Effector memory CD4-positive, alpha-beta T cell (primary cell): ENCODE data around the gene UBTD1.

ENCODE experiments used
- DNase-seq, 3 donors: peaks; one replicate each; pipeline ENCODE4 v3.0.0-alpha.2; 2020
- H3K27ac ChIP-seq: 2 replicates; pipeline ENCODE4 v1.7.0; 2013; ENCODE audit warnings: mild to moderate bottlenecking, low read length, moderate library complexity; ENCODE audit not compliant: insufficient read depth, poor library complexity, severe bottlenecking
- H3K27me3 ChIP-seq: replicated peaks from 2 replicates; pipeline ENCODE4 v1.7.0; 2013; ENCODE audit warnings: mild to moderate bottlenecking, low read length; ENCODE audit not compliant: insufficient read depth, control insufficient read depth, poor library complexity, severe bottlenecking
- H3K36me3 ChIP-seq: 2 replicates; pipeline ENCODE4 v1.7.0; 2013; ENCODE audit warnings: mild to moderate bottlenecking, low read length, moderate library complexity; ENCODE audit not compliant: control insufficient read depth, insufficient read depth
- H3K4me1 ChIP-seq: 2 replicates; pipeline ENCODE4 v1.7.0; 2013; ENCODE audit warnings: low read length, mild to moderate bottlenecking; ENCODE audit not compliant: control insufficient read depth, insufficient read depth, poor library complexity, severe bottlenecking
- H3K4me3 ChIP-seq: 2 replicates; pipeline ENCODE4 v1.7.0; 2013; ENCODE audit warnings: low read length, low read depth, mild to moderate bottlenecking; ENCODE audit not compliant: insufficient read depth, poor library complexity, severe bottlenecking
- H3K9me3 ChIP-seq: 2 replicates; pipeline ENCODE4 v1.7.0; 2013; ENCODE audit warnings: mild to moderate bottlenecking, low read length, moderate library complexity; ENCODE audit not compliant: control insufficient read depth

The UBTD1 gene

GRCh38 chr10:97578171-97578844, 79.6 kb downstream of the UBTD1 start:
- no peaks in the 10 kb centered on the region for H3K36me3 ChIP-seq
- no peak overlapping the region for H3K4me3 ChIP-seq
- no peaks in the 10 kb centered on the region for H3K9me3 ChIP-seq
- no peak for DNase-seq
- no peaks in the 10 kb centered on the region for H3K27me3 ChIP-seq
- H3K27ac ChIP-seq = no peak overlapping the region
- H3K4me1 ChIP-seq = no peaks in the 10 kb centered on the region

DNA sequence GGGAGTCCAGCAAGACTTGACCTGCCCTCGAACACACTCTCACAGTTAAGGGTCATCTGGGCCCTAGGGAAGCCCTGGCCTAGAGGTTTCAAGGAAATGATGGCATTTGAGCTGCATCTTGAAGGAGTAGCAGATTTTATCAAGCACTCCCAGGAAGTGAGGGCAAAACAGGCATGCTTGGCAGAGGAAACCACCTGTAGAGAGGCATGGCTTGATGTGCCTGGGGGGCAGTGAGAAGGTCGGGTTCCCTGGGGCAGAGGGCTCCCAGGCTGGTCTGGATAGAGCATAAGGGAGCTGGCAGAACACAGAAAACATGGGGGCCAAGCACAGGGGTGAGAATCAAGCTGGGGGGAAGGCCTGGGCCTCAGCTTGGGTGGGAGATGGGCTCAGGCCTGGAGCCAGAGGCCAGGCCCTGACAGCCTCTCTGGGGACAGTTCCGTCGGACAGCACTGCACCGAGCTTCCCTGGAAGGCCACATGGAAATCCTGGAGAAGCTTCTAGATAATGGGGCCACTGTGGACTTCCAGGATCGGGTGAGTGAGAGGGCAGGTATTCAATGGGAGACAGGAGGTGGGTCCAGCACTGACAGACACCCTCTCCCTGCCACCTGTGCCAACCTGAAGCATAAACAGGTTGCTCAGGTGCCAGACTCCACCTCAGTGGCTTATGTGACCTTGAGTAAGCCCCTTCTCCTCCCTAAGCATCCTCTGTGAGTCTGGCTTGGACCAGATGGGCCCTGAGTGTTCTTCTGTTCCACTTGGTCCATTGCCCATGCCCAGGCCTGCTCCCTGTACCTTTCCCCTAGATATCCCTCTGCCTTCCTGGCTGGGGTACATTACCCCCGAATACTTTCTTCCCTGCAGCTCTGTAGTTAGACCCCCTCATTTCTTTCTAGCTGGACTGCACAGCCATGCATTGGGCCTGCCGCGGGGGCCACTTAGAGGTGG, 82.0 kb downstream of the UBTD1 start:
- Histone ChIP-seq H3K36me3 (no peaks in the 10 kb centered on the region), H3K4me1 (no peaks in the 10 kb centered on the region), H3K4me3 (no peak overlapping the region), H3K27me3 (no peaks in the 10 kb centered on the region), H3K9me3 (no peaks in the 10 kb centered on the region), H3K27ac (no peak overlapping the region)
- no peak for DNase-seq

DNA sequence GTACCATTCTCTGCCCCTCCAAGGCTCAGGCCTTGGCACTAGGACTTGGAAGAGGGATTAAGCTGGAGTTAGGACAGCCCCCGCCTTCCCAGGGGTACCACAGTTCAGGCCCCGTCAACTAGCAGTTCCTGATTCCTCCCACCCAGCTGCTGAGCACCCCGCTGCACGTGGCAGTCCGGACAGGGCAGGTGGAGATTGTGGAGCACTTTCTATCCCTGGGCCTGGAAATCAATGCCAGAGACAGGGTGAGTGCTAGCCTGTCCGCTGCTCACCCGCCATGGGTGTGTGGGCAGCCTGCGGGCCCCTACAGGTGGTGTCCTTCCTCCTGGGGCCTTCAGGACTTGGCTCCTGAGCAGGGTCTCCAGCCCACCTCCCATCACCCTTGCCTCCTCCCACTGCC, 83.4 kb downstream of the UBTD1 start:
- H3K27ac ChIP-seq = no peak overlapping the region
- no peaks in the 10 kb centered on the region for H3K36me3 ChIP-seq
- DNase-seq = no peak
- H3K4me1 ChIP-seq = no peaks in the 10 kb centered on the region
- H3K4me3 ChIP-seq = no peak overlapping the region
- no peaks in the 10 kb centered on the region for H3K9me3 ChIP-seq
- H3K27me3 ChIP-seq = no peaks in the 10 kb centered on the region

GRCh38 chr10:97583476-97583875, 84.8 kb downstream of the UBTD1 start:
- Histone ChIP-seq H3K4me1 (no peaks in the 10 kb centered on the region), H3K27ac (no peak overlapping the region), H3K4me3 (no peak overlapping the region), H3K36me3 (no peaks in the 10 kb centered on the region), H3K27me3 (no peaks in the 10 kb centered on the region), H3K9me3 (no peaks in the 10 kb centered on the region)
- no peak for DNase-seq

DNA sequence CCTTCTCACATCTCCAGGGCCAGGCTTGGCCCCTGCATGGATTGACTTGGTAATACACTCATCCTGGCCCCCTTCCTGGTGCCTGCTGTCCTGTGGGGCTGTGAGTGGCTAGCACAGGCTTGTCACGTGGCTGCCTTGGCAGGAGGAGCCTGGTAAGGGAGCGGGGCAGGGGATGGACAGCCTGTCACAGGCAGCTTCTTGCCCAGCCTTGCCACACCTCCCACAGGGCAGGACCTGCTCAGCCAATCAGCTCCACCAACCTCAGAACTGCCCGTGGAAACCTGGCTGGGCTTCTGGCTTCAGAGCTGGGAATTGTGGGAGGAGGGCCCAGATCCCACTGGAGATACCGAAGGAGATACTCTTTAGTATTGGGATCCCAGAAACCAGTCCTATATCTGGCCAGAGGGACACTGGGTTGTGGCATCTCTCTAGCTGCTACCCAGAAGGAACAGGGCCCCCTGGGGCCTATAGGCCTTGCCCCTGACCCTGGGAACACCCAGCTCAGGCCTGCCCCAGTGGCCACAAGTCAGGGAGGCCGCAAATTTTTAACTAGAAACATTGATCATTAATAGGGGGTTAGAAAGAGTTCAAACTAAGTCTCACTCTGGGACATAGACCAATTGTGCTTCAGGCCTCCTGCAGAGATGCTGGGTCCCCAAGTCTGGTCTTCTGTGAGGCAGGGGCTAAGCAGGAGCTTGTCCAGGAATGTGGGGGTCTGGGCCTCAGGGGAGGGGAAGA, 85.5 kb downstream of the UBTD1 start, which contains the start of gene HOGA1:
HOGA1 (plus strand) TSS at position 330 of the 738 bp plus-strand sequence; CDS start at position 645, 315 bp downstream.
- Histone ChIP-seq H3K4me3 (no peak within 1 kb of the TSS), H3K36me3 (no peaks in the 10 kb centered on the region), H3K27ac (no peak within 1 kb of the TSS), H3K9me3 (no peaks in the 10 kb centered on the region), H3K27me3 (no peaks in the 10 kb centered on the region), H3K4me1 (no peaks in the 10 kb centered on the region)
- no peak for DNase-seq

DNA sequence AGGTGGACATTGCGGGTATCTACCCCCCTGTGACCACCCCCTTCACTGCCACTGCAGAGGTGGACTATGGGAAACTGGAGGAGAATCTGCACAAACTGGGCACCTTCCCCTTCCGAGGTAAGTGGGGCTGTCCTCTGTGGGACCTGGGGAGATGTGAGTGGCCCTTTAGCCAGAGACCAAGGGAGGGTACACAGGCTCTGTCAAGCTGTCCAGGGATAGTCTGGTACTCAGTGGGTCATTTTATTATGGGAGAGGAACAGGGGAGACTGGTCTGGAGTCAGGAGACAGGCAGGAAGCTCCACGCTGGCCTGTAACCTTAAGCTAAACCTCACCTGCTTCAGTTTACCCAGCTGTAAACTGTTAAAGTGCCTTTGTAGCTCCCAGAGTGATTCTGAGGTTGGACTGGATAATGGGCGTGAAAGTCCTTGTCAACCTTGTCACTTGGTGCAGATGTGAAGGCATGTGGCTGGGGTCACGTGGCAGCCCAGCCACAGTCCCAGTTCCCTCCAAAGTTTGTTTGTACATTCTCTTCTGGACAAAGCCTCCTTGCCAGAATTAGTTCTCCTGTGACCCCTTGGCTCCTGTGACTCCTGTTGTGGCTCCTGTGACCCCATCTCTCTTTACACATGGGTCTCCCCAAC, 86.2 kb downstream of the UBTD1 start:
- no peaks in the 10 kb centered on the region for H3K27me3 ChIP-seq
- no peak for DNase-seq
- H3K9me3 ChIP-seq = no peaks in the 10 kb centered on the region
- no peaks in the 10 kb centered on the region for H3K4me1 ChIP-seq
- H3K4me3 ChIP-seq = no peak overlapping the region
- H3K27ac ChIP-seq = no peak overlapping the region
- no peaks in the 10 kb centered on the region for H3K36me3 ChIP-seq

DNA sequence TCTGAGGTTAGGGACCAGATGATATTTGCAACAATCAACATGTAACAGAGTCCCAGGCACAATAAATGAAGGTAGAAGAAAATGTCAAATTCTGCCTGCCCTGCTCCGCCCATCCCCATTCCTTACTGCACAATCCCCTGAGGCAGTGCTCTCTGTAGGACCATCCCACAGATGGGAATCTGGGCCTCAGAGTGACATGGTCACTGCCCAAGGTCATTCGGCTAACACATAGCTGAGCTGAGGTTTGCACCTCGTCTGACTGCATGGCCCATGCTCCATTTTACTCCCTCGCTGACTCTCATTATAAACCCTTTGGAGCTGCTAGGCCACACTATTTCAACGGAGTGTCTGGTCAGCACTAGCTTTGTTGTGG, 86.7 kb downstream of the UBTD1 start:
- Histone ChIP-seq H3K36me3 (no peaks in the 10 kb centered on the region), H3K27me3 (no peaks in the 10 kb centered on the region), H3K4me3 (no peak overlapping the region), H3K9me3 (no peaks in the 10 kb centered on the region), H3K4me1 (no peaks in the 10 kb centered on the region), H3K27ac (no peak overlapping the region)
- no peak for DNase-seq

GRCh38 chr10:97587183-97587582, 88.5 kb downstream of the UBTD1 start:
- H3K27me3 ChIP-seq = no peaks in the 10 kb centered on the region
- no peak overlapping the region for H3K27ac ChIP-seq
- no peaks in the 10 kb centered on the region for H3K36me3 ChIP-seq
- no peaks in the 10 kb centered on the region for H3K4me1 ChIP-seq
- no peaks in the 10 kb centered on the region for H3K9me3 ChIP-seq
- no peak overlapping the region for H3K4me3 ChIP-seq
- no peak for DNase-seq

- H3K27me3 ChIP-seq = no peaks in the 10 kb centered on the region
- H3K4me1 ChIP-seq = no peaks in the 10 kb centered on the region
- no peaks in the 10 kb centered on the region for H3K36me3 ChIP-seq
- H3K27ac ChIP-seq = no peak within 1 kb of the TSS
- no peak for DNase-seq
- H3K4me3 ChIP-seq = no peak within 1 kb of the TSS
- no peaks in the 10 kb centered on the region for H3K9me3 ChIP-seq
Observed at GRCh38 chr10:97589479-97589878, 90.8 kb downstream of the UBTD1 start, which contains the start of gene C10orf62. Gene C10orf62 (plus strand): TSS chr10:97589721. CDS start chr10:97589898, 177 bp downstream.
